H9 (cell line): Measurements from ENCODE around the gene SVEP1. TPM values are rescaled to one million over a fixed set of nuclear protein-coding genes. Genes with fewer than 3 reads are reported as not detected.

ENCODE experiments used
- DNase-seq: peaks from one replicate; pipeline ENCODE4 v3.0.0-alpha.2; 2017
- H2AFZ ChIP-seq: one replicate; pipeline ENCODE4 v1.6.1; 2013; ENCODE audit warnings: mild to moderate bottlenecking, low read length, control low read depth, moderate library complexity
- H2AK5ac ChIP-seq: 2 replicates; pipeline ENCODE4 v1.6.1; 2013; ENCODE audit warnings: low read length, control low read depth, mixed read lengths; ENCODE audit not compliant: insufficient read length
- H2BK120ac ChIP-seq: one replicate; pipeline ENCODE4 v1.6.1; 2013; ENCODE audit warnings: low read depth, mild to moderate bottlenecking, low read length, control low read depth, inconsistent platforms; ENCODE audit not compliant: poor library complexity, severe bottlenecking
- H2BK12ac ChIP-seq: 2 replicates; pipeline ENCODE4 v1.6.1; 2013; ENCODE audit warnings: low read length, control low read depth, mixed read lengths, low read depth; ENCODE audit not compliant: insufficient read length
- H2BK15ac ChIP-seq: 2 replicates; pipeline ENCODE4 v1.6.1; 2013; ENCODE audit warnings: low read depth, low read length, control low read depth
- H2BK20ac ChIP-seq: one replicate; pipeline ENCODE4 v1.6.1; 2013; ENCODE audit warnings: low read depth, mild to moderate bottlenecking, low read length, control low read depth, inconsistent platforms; ENCODE audit not compliant: poor library complexity, severe bottlenecking
- H2BK5ac ChIP-seq: 2 replicates; pipeline ENCODE4 v1.6.1; 2013; ENCODE audit warnings: low read length, control low read depth, mixed read lengths; ENCODE audit not compliant: insufficient read length
- H3K14ac ChIP-seq: 2 replicates; pipeline ENCODE4 v1.6.1; 2013; ENCODE audit warnings: low read length, control low read depth; ENCODE audit not compliant: insufficient read depth
- H3K18ac ChIP-seq: 2 replicates; pipeline ENCODE4 v1.6.1; 2013; ENCODE audit warnings: low read depth, mild to moderate bottlenecking, mixed read lengths, low read length, control low read depth; ENCODE audit not compliant: insufficient read length
- H3K23ac ChIP-seq: 2 replicates; pipeline ENCODE4 v1.6.1; 2013; ENCODE audit warnings: low read length, control low read depth, mixed read lengths, low read depth; ENCODE audit not compliant: insufficient read length
- H3K23me2 ChIP-seq: 2 replicates; pipeline ENCODE4 v1.6.1; 2013; ENCODE audit warnings: low read depth, mild to moderate bottlenecking, mixed read lengths, low read length, control low read depth; ENCODE audit not compliant: insufficient read length, poor library complexity, severe bottlenecking
- H3K27ac ChIP-seq: 2 replicates; pipeline ENCODE4 v1.5.1; 2013; ENCODE audit warnings: low read length, control low read depth, mixed read lengths, low read depth; ENCODE audit not compliant: insufficient read length
- H3K27me3 ChIP-seq: 2 replicates; pipeline ENCODE4 v1.6.1; 2013; ENCODE audit warnings: low read length, control low read depth, inconsistent platforms; ENCODE audit not compliant: insufficient read depth
- H3K4ac ChIP-seq: 2 replicates; pipeline ENCODE4 v1.6.1; 2013; ENCODE audit warnings: low read depth, mild to moderate bottlenecking, control low read depth, inconsistent platforms, low read length, moderate library complexity
- H3K4me1 ChIP-seq: 2 replicates; pipeline ENCODE4 v1.6.1; 2013; ENCODE audit warnings: low read length, control low read depth, inconsistent platforms; ENCODE audit not compliant: insufficient read depth
- H3K4me2 ChIP-seq: 2 replicates; pipeline ENCODE4 v1.6.1; 2013; ENCODE audit warnings: low read length, control low read depth, mixed read lengths; ENCODE audit not compliant: insufficient read length, insufficient read depth
- H3K56ac ChIP-seq: 2 replicates; pipeline ENCODE4 v1.6.1; 2013; ENCODE audit warnings: low read depth, mild to moderate bottlenecking, mixed read lengths, low read length, control low read depth; ENCODE audit not compliant: insufficient read length
- H3K79me1 ChIP-seq: 2 replicates; pipeline ENCODE4 v1.6.1; 2013; ENCODE audit warnings: low read depth, mild to moderate bottlenecking, moderate library complexity, low read length, control low read depth, inconsistent platforms; ENCODE audit not compliant: insufficient read depth, poor library complexity, severe bottlenecking
- H3K79me2 ChIP-seq: 2 replicates; pipeline ENCODE4 v1.6.1; 2013; ENCODE audit warnings: low read length, control low read depth, inconsistent platforms; ENCODE audit not compliant: insufficient read depth
- H3K9ac ChIP-seq: 2 replicates; pipeline ENCODE4 v1.6.1; 2013; ENCODE audit warnings: low read length, control low read depth, mixed read lengths; ENCODE audit not compliant: insufficient read length; ENCODE audit errors: extremely low read depth
- H3K9me3 ChIP-seq: one replicate; pipeline ENCODE4 v1.6.1; 2013; ENCODE audit warnings: low read depth, low read length, inconsistent platforms; ENCODE audit not compliant: control insufficient read depth
- H3T11ph ChIP-seq: one replicate; pipeline ENCODE4 v1.6.1; 2013; ENCODE audit warnings: mild to moderate bottlenecking, low read length, control low read depth, inconsistent platforms
- H4K20me1 ChIP-seq: one replicate; pipeline ENCODE4 v1.6.1; 2013; ENCODE audit not compliant: control insufficient read depth, insufficient read length, insufficient read depth
- H4K5ac ChIP-seq: 2 replicates; pipeline ENCODE4 v1.6.1; 2013; ENCODE audit warnings: low read depth, mild to moderate bottlenecking, mixed read lengths, low read length, control low read depth; ENCODE audit not compliant: insufficient read length
- H4K8ac ChIP-seq: replicated peaks from 2 replicates; pipeline ENCODE4 v1.6.1; 2013; ENCODE audit warnings: low read length, control low read depth, mixed read lengths, low read depth; ENCODE audit not compliant: insufficient read length
- H4K91ac ChIP-seq: 2 replicates; pipeline ENCODE4 v1.6.1; 2013; ENCODE audit warnings: low read depth, mild to moderate bottlenecking, moderate library complexity, mixed read lengths, low read length, control low read depth; ENCODE audit not compliant: insufficient read length
- H3K27ac Mint-ChIP-seq, 3 experiments: 2 replicates in 2 of 3; 3 replicates in 1 of 3; pipeline ENCODE4 v1.8.0; 2020 to 2021; ENCODE audit warnings: mixed read lengths in 3 of 3, mild to moderate bottlenecking in 1 of 3, moderate library complexity in 1 of 3
- H3K27me3 Mint-ChIP-seq: 2 replicates; pipeline ENCODE4 v1.8.0; 2021; ENCODE audit warnings: low read depth, mild to moderate bottlenecking, moderate library complexity, mixed read lengths
- H3K36me3 Mint-ChIP-seq, 3 experiments: 2 replicates in 2 of 3; 3 replicates in 1 of 3; pipeline ENCODE4 v1.8.0; 2020 to 2021; ENCODE audit warnings: low read depth in 3 of 3, mixed read lengths in 3 of 3; ENCODE audit not compliant: insufficient read depth in 1 of 3
- H3K4me1 Mint-ChIP-seq, 2 experiments: 2 replicates each; pipeline ENCODE4 v1.8.0; 2020; ENCODE audit warnings: mixed read lengths in 2 of 2
- H3K4me3 Mint-ChIP-seq, 2 experiments: 2 replicates in 1 of 2; 3 replicates in 1 of 2; pipeline ENCODE4 v1.8.0; 2020 to 2021; ENCODE audit warnings: mild to moderate bottlenecking in 2 of 2, mixed read lengths in 2 of 2, moderate library complexity in 1 of 2
- H3K9me3 Mint-ChIP-seq, 2 experiments: 2 replicates in 1 of 2; 3 replicates in 1 of 2; pipeline ENCODE4 v1.8.0; 2020; ENCODE audit warnings: mild to moderate bottlenecking in 2 of 2, mixed read lengths in 2 of 2, moderate library complexity in 1 of 2
- WGBS: extraction: QIAGEN DNeasy Blood & Tissue Kit; methylation state at CpG from one replicate; pipeline ENCODE4 v1.1.7; 2013; ENCODE audit warnings: missing lambda C conversion rate, low lambda C conversion rate, mixed read lengths; ENCODE audit not compliant: insufficient read length; ENCODE audit errors: extremely low coverage; 5-methylcytosine and 5-hydroxymethylcytosine counted together
- total RNA-seq: library from RNA; stranded (reverse); gene quantifications from 2 replicates; pipeline ENCODE4 v1.2.1, GENCODE V29; 2021
- TF ChIP-seq, protein P1 (sequence below): fragments of 200-600 bp; sonication (generic); conservative IDR thresholded peaks from 3 replicates; pipeline ENCODE4 v1.8.0; 2021; ENCODE audit warnings: antibody characterized with exemption, mild to moderate bottlenecking

SVEP1 gene
- total RNA-seq, 1 experiment from 2014 or later = 0.17 TPM

GRCh38 chr9:110327716-110328115, 251.8 kb downstream of the SVEP1 start:
- H2BK12ac ChIP-seq = no peak overlapping the region
- no peak overlapping the region for H3K9ac ChIP-seq
- no peaks in the 10 kb centered on the region for H3K79me2 ChIP-seq
- H2BK15ac ChIP-seq = no peak overlapping the region
- no peak overlapping the region for H4K8ac ChIP-seq
- H4K5ac ChIP-seq = no peak overlapping the region
- H3K9me3 Mint-ChIP-seq = peaks cover 0 to 4% of the 10 kb centered on the region in 2 experiments; a peak in 1 of 5 replicates
- H3K27me3 Mint-ChIP-seq = no peaks in the 10 kb centered on the region
- H3K14ac ChIP-seq = no peak overlapping the region
- WGBS = no CpG with 5 or more reads among the region's 1 CpG
- H3T11ph ChIP-seq = no peak overlapping the region
- H4K91ac ChIP-seq = no peak overlapping the region
- H2AK5ac ChIP-seq = no peak overlapping the region
- no peak overlapping the region for H2AFZ ChIP-seq
- H3K56ac ChIP-seq = no peak overlapping the region
- no peak overlapping the region for H2BK20ac ChIP-seq
- no peak overlapping the region for H3K4me2 ChIP-seq
- no peak overlapping the region for H3K4ac ChIP-seq
- H3K4me1 ChIP-seq = no peaks in the 10 kb centered on the region
- H3K79me1 ChIP-seq = no peaks in the 10 kb centered on the region
- no peak overlapping the region for H2BK120ac ChIP-seq
- H3K23me2 ChIP-seq = no peaks in the 10 kb centered on the region
- H3K27ac Mint-ChIP-seq = no peak overlapping the region
- no peak overlapping the region for H3K27ac ChIP-seq
- H2BK5ac ChIP-seq = no peak overlapping the region
- no peak overlapping the region for H3K18ac ChIP-seq
- no peaks in the 10 kb centered on the region for H4K20me1 ChIP-seq
- no peaks in the 10 kb centered on the region for H3K9me3 ChIP-seq
- H3K27me3 ChIP-seq = no peaks in the 10 kb centered on the region
- H3K4me3 Mint-ChIP-seq = no peak overlapping the region
- no peaks in the 10 kb centered on the region for H3K4me1 Mint-ChIP-seq
- DNase-seq = no peak
- no peaks in the 10 kb centered on the region for H3K36me3 Mint-ChIP-seq
- H3K23ac ChIP-seq = no peak overlapping the region
- TF ChIP-seq, protein P1, sequence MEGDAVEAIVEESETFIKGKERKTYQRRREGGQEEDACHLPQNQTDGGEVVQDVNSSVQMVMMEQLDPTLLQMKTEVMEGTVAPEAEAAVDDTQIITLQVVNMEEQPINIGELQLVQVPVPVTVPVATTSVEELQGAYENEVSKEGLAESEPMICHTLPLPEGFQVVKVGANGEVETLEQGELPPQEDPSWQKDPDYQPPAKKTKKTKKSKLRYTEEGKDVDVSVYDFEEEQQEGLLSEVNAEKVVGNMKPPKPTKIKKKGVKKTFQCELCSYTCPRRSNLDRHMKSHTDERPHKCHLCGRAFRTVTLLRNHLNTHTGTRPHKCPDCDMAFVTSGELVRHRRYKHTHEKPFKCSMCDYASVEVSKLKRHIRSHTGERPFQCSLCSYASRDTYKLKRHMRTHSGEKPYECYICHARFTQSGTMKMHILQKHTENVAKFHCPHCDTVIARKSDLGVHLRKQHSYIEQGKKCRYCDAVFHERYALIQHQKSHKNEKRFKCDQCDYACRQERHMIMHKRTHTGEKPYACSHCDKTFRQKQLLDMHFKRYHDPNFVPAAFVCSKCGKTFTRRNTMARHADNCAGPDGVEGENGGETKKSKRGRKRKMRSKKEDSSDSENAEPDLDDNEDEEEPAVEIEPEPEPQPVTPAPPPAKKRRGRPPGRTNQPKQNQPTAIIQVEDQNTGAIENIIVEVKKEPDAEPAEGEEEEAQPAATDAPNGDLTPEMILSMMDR = no peak
